A172 (cell line): ENCODE results near the gene PALM2AKAP2. TPM values are rescaled to one million over a fixed set of nuclear protein-coding genes. Genes with fewer than 3 reads are reported as not detected.
A peak's percentile ranks its signal among the peaks of the same experiment; 100 is the strongest.

Source experiments
- DNase-seq: peaks from one replicate; pipeline ENCODE4 v3.0.0-alpha.2; 2015; ENCODE audit warnings: low spot score
- total RNA-seq: library from RNA; depleted of rRNA; stranded (reverse); fragments of >200 nt; shearing (Covaris generic); gene quantifications from 2 replicates; pipeline ENCODE4 v1.2.3, GENCODE V29; 2014; rRNA removed

PALM2AKAP2 gene
- total RNA-seq = 0.98 and 6.9 TPM in 2 replicates

DNA sequence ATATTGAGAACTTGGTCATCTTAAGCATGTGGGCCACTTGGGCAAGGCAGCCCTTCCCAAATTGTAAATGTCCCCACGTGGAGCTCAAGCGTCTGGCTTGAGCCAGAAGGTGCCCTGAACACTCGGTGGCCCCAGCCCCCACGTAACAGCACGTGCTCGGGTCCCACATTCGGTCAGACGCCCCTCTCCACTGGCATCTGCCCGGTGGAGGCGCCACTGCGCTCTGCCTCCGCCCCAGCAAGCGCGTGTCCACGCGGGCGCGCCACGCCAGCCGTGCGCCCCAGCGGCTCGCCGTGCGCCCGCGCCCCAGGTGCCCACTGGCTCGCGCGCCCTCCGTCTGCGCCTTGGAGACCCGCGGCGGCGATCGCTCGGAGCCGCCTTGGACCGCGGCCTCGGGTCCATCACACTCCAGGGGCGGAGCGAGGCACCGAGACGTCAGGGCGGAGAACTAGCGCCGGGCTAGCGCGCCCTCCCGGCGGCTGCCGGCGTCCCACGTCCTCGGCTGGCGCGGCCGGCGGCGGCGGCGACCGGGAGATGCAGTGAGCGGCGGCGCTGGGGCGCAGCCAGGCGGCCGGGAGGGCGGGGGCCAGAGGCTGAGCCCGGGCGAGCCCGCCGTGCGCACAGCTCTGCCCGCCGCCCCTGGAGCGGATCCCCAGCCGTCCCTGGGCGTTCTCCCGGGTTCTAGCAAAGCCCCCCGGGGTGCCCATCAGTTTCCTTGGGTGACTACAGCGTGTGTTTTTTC, at the start of gene PALM2AKAP2:
Gene PALM2AKAP2, plus strand, starts transcription at position 488 of the 742 bp plus-strand sequence. CDS start 291 bp downstream, outside the sequence.
- peak; percentile 46 for DNase-seq

DNA sequence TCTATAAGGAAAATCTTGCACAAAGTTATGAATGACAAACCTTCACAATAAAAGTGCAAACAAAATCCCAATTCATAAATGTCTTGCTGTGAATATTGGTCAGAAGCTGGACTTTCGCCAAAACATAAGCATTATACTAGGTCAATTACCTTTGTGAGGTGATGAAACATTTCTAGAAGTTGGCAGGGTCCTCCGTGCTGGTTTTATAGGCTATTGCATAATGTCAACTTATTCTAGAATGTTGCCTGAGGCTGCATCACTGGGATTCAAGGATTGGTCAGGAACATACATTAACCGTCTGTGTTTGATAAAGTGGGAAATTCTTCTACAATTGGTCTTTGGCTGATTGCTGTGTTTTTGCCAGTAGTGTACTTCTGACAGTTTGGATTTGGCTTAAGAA, 49.8 kb upstream of the PALM2AKAP2 start:
- DNase-seq = no peak

DNA sequence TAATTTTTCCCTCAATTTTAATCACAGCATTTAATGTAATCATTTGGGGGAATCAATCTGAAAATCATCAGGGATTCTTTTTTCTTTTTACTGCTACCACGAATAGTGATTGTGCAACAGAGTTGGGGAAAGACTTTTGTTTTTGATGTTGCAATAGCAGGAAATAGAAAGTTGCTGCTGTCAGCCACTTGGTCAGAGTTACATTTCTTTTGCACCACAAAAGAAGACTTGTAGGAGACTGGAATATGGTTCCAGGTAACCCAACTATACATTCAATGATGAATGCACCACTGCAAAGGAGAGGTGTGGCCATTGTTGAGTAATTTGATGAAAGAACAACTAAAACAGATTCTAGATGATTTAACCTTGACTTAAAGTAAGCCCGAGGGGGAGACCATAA, 46.3 kb upstream of the PALM2AKAP2 start:
- DNase-seq = peak; percentile 16

DNA sequence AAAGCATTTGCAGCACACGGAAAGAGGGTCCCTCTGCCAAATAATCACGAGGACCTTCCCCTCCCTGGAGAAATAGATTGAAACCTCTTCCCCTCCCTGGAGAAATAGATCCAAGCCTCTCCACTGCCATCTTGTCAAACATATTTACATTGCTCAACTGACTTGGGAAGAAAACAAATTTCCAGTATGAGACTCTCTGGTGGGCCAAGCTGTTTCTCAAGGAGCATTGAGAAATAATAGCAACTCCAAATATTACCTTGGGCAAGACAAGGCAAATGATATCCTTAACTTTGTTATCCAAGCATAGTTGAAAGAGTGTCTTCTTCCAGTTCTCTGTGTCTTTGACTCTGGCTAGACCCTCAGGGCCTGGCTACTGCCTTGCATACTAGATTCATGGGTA, 45.2 kb upstream of the PALM2AKAP2 start:
- no peak for DNase-seq

DNA sequence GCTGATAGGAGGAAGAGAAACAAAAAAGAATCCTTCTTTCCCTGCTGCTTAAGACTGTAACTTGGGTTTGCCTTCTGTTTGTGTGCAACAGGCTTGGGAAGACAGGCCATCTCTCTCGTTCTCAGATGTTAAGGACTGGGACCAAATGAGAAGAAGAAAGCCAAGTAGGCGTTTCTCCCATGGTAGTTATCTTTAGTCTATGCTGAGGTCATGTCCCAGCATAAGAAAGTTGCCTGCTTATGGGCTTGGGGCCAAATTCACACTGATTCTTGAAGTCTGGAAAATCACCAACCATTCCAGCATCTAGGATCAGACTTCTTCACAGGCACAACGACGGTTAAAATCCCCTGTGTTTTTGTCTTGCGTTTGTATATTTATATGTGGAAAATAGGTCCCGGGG, 44.2 kb upstream of the PALM2AKAP2 start:
- no peak for DNase-seq

DNA sequence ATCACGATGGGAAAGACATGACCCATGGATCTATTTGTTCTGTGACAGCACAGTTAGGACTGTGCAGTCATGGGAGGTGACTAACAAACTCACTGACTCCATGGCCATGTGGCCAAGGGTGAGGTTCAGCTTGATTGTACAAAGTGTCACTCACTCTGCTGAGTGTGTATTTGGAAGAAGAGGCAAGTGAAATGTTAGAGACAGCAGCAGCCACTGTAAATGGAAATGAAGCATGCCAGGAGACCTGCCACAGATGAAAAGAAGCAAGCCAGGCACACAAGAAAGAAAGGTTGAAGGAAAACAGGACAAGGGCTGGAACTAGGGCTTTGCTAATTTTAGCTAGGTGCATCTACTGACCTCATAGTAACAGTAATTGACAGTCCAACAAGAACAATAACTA, 42.7 kb upstream of the PALM2AKAP2 start:
- no peak for DNase-seq

DNA sequence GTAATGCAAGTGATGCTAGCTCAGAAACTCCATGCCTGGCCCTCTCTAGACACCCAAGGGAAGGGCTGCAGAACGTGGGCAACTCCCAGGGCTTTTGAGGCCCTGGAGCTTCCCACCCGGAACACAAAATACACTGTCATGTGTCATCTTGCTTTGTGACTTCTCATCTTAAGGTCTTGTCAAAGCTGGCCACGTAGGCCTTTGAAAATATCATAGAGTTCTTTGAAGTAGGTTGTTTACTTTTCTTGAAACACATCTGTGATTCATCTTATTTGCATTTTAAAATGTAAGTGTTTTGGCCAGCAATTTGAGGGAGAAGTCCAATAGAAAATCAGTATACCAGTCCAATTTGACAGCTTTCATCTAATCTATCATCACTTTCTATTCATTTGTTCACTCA, 40.2 kb upstream of the PALM2AKAP2 start:
- DNase-seq = no peak

DNA sequence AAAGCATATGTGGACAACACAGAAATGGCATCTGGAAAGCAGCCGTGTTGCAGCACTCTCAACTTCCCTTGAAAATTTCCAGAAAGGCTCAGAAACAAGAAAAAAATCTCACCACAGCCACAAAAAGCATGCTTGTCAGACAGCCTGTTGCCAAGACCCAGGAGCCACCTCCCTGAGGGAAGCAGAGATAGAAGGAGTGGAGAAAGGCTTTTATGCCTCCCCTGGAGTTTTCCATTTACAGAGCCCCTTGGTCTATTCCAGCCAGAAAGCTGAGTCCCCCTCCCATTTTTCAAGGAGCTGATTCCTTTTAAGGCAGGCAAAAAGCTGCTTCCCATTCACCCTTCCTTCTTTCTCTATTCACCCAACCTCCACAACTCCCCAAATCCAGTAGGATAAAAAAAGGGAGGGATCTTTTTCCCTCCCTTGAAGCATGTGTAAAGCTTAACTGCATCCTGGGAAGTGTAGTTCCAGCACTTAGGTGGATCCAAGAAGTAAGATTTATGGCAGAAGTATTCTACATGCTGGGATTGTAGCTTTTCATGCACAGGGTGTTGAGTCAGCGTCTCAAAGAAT, 37.1 kb upstream of the PALM2AKAP2 start:
- DNase-seq = no peak

DNA sequence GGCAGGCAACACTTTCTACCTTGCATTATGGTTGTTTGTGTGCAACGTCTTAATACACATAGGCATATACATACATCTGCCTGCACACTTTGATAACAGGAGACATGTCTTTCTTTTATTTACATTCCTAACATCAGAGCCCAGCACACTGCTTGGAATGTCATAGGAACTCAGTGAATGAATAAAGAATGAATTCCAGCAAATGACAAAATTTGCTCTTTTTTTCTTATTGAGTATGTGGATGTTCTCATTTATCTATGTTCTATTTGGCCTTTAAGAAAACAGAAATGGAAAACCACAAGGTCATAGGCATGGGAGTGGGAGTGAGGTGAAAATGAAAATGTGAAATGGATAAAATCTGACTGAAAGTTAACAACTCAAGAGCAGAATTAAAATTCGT, 36.3 kb upstream of the PALM2AKAP2 start:
- no peak for DNase-seq

DNA sequence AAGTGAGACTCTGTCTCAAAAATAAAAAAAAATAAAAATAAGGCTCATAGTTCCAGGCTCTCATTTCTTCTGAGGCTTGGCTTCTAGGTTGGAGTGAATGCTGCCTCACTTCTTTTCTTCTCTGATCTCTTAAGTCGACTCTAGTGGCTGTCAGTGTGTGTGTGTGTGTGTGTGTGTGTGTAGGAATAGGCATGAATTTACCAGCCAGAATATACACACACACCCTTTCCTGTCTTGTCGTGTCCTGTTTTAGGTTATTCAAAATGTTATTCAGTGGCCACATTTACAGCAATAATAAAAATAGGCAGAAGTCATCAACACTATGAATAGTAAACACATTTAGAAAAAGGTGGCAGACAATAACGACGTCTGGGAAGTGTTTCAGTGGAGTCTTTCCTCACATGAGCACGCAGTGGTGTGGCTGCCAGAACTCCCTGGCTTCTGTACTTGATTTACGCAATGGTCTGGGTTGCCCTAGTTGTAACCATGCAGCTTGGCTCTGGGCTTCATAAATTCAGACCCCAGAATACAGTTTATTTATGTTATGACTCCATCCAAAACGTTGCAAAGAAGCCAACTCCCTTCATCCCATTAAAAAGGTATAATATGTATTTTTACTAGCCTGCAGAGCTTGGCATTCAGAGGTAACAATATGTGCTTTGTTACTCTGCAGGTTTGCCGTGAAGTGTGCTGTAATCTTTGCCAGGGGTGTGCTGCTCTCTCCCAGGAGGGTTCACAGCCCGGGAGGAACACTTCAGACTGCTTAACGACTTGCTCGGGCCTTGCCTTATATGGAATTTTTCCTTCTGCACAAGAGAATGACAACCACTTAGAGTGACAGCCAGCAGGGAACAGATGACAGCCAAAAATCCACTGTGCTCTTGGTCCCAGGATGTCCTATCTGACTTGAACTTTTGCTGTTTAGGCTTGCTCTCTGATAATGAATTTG, 34.4 kb upstream of the PALM2AKAP2 start:
- peak; percentile 18 for DNase-seq

DNA sequence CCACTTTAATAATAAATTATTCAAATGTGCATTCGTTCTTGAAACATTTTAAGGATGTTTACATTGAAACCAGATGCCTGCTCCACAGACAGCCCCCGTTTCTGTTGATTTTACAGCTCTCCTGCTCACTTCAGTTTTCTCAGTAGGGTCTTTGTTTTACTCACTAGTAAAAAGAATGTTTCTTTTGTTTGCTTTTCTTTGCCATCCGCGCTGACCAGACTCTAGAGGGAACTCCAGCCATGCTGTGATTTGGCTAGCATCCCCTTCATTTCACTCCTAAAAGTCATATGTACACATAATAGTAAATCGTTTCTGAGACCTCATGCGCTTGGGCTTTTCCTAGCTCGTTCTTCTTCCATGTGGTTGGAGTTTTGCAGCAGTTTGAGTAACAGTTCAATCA, 28.7 kb upstream of the PALM2AKAP2 start:
- no peak for DNase-seq

DNA sequence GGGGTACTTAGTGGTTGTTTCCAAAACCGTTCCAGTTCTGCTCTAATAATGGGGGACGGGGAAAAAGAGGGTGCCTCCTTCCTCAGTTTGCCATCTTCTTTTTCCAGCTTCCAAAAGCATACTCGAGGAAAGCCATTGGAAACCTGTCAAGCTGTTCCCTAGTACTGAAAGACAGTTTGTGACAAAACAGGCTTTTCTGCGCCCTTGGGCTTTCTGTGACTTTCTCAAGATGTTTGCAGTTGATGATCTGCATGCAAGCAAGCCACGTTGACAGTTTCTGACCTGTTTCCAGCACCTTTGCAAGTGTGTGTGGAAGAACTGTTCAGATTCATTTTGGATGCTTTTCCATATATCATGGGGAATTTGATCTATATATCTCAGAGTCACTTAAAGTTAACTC, 26.7 kb upstream of the PALM2AKAP2 start:
- DNase-seq = no peak

DNA sequence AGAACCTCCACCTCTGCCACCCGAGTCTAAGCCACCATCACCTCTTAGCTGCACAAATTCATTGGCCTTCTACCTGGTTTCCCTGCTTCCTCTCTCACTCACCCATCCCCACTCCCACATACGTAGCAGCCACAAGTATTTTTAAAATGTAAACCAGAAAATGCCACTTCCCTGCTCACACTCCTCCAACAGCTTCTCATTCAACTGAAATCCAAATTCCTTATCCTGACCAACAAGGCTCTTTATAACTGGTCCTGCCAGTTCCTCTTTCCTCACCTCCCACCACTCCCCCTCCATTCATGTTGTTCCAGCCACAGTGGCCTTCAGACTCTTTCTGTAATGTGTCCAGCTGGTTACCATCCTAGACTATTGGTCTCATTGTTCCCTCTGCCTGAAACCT, 25.0 kb upstream of the PALM2AKAP2 start:
- no peak for DNase-seq

DNA sequence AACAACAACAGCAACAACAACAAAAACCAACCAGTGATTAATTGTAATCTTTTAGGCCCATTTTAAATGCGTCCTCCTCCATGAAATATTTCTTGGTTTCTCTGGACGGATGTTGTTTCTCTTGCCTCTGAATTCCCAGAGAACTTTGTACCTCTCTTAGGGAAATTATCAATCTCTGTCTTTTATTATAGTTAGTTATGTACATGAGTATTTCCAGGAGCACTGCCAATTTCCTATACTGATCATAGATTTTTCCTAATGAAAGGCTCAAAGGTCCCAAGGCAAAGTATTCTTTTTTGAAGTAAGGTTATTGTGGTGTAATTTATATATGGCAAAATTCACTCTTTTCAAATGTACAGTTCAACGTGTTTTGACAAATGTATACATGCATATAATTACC, 20.4 kb upstream of the PALM2AKAP2 start:
- DNase-seq = no peak

DNA sequence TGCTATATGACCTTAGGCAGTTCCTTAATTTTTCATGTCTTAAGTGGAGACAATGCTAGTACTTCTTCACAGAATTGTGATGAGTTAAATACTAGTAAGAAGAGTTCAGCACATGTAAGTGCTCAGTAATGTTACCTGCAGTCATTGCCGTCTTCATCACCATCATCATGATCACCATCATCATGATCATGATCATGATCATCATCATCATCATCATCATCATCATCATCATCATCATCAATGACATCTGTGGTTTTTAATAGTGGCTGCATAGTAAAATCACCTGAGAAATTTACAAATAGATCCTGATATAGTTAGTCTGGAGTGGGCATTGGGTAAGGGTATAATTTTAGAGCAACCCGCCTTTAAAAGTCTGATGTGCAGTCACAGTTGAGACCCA, 14.7 kb upstream of the PALM2AKAP2 start:
- DNase-seq = no peak

DNA sequence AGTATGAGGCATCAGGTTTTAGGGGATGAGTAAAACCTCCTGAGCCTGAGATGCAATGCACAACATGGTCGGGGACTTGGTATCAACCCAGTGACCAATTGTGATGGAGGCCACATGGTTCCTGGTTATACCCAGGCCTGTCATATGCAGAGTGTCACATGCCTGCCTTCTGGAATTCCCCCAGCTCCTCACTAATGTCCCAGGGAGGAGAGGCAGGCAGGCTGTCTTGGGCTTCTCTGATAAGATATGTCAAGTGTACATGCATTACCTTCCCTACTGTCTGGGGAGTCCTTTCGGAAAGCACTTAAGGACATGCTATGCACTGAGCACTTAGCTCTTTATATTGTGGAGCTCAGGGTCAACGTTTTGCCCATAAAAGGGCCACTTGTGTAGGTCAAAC, 14.2 kb upstream of the PALM2AKAP2 start:
- DNase-seq = peak; percentile 43

DNA sequence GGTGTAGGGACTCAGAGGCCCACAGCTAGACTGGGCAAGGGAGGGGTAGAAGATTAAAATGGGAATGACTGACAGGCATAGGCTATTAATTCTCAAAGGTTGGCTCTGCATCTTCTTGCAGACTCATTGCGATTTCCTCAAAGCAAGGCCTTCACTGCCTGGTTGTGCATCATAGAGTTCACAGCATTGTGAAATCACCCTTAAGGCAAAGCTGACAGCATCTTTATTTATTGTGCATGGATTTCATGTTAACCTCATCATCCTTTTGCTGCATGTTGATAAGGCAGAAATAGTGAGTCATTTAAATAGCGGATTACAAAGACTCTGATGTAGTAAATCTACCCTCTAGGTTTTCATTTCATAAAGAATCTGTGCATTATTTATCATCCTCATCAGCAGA, 13.6 kb upstream of the PALM2AKAP2 start:
- DNase-seq = peak; percentile 96

DNA sequence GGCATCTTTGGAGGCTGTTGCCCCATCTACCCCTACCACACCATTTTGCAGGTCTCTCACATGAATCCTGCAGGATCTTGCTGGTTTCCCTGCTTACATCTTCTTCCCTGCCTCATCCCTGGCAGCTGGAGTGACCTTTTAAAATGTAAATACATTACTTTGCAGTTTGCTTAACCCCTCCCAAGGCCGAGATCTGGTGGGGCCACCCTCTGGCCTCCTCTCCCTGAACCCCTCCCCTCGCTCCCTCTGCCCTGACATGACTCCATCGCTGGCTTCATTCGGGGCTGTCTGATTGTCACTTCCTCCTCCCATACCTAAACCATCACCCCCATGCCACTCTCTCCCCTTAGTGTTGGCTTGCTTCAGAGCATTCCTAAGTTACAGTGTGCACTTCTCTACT, 12.6 kb upstream of the PALM2AKAP2 start:
- no peak for DNase-seq

DNA sequence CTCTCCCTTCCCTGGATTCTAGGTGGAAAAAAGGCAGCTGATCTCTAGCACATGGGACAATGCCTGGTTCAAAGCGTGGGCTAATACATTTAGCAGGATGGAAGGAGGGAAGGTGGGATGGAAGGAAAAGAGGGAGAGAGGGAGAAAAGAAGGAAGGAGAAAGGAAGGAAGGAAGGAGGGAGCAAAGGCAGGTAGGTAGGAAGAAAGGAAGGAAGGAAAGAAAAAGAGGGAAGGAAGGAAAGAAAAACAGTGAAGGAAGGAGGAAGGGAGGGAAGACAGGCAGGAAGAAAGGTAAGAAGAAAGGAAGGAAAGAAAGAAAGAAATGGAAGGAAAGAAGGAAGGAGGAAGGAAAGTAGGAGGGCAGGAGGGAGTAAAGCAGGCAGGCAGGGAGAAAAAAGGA, 12.2 kb upstream of the PALM2AKAP2 start:
- no peak for DNase-seq

DNA sequence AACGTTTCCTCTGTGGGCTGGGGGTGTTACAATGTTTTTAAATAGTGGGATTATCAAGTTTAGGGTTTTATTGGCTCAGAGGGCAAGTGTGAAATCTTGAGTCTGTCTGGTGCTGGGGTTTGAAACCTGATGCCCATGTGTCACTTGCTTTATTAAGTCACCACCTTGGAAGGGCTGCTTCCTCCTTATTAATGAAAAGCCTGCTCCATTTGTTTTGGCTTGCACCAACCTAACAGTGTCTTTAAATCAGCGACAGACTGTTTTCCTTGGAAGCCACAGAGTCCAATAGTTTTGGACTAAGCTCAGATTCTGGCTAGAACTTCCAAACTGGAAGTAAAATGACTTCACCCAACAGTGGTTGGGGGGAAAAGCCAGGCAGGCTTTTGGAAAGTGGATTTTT, 10.7 kb upstream of the PALM2AKAP2 start:
- DNase-seq = no peak

DNA sequence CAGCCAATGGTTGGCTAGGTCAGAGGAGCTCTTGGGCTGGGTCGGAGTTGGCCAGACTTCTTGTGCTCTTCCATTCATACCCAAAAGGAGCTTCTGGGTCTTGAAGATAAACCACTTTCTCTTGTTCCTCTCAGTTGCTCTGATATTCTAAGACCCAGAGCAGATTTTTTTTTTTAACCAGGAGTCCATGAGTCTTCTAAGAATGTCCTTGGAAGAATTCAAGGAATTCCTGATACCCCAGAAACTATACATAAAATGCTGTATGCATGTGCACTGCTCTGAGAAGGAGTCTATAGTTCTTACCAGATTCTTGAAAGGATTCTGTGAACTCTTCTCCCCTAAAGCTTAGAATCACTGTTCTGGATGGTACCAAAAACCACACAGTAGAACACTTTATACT, 9.9 kb upstream of the PALM2AKAP2 start:
- no peak for DNase-seq

DNA sequence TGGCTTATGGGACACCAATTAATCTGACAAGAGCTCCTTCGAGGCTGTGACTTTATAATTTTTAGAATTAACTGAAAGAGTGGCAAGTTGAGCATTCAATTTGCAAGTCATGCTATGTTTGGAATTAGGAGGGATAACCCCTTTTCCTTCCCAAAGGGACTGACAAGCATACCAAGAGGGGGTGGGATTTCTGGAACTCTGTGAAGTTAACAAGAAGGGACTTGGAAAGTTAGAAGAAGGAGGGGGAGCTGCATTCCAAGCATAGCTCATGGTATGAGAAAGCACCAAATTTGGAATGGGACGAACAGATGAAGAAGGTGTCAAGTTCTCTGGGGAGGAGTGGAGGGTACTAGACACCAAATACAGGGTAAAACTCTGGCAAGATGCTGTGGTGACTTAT, 8.9 kb upstream of the PALM2AKAP2 start:
- peak; percentile 86 for DNase-seq
